Measurements from ENCODE around the gene SERPINI2.

DNA sequence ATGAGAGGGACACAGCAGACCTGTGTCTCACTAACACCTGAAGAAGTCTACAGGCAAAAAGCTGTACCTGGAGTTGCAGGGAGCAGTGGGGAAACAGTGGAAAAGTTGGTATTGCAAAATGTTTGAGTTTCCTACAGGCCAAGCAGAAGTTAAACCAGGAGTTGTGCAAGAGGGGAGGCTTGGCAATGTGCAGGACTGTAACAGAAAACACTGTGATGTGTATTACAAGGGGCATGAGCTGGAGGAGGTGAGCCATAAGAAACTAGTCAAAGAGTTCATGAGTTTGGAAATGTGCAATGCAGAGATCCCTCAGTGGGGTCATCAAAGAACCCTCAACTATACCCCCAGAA is 47.1 kb upstream of the SERPINI2 start:
- TF ChIP-seq, protein P1, sequence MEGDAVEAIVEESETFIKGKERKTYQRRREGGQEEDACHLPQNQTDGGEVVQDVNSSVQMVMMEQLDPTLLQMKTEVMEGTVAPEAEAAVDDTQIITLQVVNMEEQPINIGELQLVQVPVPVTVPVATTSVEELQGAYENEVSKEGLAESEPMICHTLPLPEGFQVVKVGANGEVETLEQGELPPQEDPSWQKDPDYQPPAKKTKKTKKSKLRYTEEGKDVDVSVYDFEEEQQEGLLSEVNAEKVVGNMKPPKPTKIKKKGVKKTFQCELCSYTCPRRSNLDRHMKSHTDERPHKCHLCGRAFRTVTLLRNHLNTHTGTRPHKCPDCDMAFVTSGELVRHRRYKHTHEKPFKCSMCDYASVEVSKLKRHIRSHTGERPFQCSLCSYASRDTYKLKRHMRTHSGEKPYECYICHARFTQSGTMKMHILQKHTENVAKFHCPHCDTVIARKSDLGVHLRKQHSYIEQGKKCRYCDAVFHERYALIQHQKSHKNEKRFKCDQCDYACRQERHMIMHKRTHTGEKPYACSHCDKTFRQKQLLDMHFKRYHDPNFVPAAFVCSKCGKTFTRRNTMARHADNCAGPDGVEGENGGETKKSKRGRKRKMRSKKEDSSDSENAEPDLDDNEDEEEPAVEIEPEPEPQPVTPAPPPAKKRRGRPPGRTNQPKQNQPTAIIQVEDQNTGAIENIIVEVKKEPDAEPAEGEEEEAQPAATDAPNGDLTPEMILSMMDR (IDR thresholded peaks at IDR 0.05; ENCODE audit: low read depth, low read length, poor library complexity, severe bottlenecking), result no peak
- no peak for TF ChIP-seq EZH2phosphoT487 (IDR thresholded peaks at IDR 0.05; ENCODE audit: borderline replicate concordance, low read length)

All from DOHH2 (cell line).